HG03432 (cell line): Measurements from ENCODE around the gene MIER2.

Experiments
- ATAC-seq: cut with Tn5 transposase; IDR thresholded peaks from one replicate; pipeline ENCODE4 v1.9.1; 2021; ENCODE audit warnings: mild to moderate bottlenecking, moderate library complexity; ENCODE audit not compliant: unreplicated experiment

MIER2 gene

GRCh38 chr19:310781-311496 lies 33.7 kb downstream of the MIER2 start:
- ATAC-seq, result no peak

DNA sequence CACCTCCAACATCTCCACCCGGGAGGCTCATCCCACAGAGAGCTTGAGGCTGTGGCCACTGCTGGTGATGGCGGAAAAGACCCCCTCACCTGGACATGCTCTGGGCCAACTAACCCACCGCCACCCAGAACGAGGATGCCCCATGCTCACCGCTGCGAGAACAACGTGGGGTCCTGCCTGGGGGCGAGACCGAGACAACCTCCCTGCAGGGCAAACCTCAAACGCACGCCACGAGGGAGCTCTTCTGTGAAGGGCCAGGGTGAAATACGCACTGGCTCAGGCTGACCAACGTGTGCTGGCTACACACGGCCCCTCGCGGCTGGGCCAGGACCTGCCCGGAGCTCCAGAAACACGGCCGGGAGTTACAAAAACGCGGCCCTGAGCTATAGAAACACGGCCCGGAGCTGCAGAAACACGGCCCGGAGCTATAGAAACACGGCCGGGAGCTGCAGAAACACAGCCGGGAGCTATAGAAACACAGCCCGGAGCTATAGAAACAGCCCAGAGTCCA lies 34.4 kb downstream of the MIER2 start:
- no peak for ATAC-seq

DNA sequence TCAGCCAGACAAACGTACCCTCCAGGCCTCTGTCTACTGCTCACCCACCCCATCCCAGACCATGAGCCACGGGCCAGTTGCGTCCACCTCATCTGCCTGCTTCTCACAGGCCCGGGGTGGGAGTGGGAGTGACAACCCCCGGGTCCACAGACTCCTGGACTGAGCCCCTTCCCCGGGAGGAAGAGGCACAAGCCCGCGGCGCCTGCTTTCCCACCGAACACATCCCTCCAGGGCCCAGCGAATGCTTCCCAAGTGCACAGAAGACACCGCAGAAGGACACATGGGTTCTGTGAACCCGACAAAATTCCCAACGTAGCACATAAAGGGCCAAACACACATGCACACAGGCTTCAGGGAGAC lies 35.4 kb downstream of the MIER2 start:
- no peak for ATAC-seq

DNA sequence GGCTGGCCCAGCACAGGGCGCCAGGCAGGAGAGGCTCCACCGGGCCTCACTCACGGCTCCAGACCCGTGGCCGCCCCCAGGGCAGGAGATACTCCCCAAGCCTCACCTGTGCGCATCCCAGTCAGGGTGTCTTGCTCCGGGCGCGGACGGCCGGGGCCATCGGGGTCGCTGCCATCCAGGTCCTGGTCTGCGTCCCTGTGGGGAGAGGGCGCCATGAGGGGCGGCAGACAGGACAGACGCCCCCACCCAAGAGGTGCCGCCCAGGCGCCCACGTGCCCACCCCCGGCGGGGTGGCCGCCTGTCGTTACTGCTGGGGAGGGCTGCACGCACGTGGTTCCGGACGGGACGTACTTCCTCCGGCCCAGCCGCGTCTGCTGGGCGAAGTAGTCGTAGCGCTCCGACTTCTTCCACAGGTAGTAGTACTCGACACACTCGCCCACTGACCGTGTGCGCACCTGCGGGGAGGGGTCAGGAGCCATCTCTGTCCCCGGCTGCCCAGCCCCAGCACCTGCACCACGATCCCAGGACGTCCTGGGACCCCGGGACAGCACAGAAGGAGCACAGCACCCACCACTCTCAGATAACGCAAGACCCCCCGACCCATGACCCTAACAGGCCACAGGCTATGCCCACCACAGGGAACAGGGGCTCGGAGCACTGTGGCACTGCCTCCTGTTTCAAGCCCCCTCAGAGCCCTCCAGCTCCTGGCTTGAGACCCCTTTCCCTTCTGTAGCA lies 36.0 kb downstream of the MIER2 start:
- no peak for ATAC-seq

DNA sequence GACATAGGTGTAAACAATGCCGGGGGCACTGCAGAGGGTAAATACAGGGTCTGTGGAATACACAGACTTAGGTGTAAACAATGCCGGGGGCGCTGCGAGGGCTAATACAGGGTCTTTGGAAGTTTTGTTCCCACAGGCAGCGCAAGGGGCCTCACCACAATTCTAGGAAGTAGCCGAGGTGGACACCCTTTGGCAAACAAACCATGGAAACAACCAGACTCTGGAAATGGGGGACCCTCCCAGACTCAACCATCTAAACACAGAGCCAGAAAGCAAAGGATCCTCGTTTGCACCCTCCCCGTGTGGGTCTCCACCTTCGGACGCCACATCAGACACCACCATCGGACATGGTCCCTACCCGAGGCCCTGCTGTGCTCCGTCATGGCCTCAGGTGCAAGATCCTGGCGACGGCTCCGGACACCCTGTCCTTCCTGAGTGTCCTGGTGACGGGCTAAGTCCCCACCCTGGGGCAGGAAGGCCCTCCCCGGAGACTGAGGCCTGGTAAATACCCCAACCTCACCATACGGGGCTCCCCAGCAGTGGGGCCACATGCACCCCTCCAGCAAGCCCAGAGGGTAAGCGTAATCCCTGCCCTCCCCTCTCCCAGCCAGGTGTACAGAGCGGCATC lies 36.7 kb downstream of the MIER2 start:
- ATAC-seq, result no peak

GRCh38 chr19:307111-307531 lies 37.5 kb downstream of the MIER2 start:
- no peak for ATAC-seq

- no peak for ATAC-seq
Measured at GRCh38 chr19:306151-306900, 38.3 kb downstream of the MIER2 start.

DNA sequence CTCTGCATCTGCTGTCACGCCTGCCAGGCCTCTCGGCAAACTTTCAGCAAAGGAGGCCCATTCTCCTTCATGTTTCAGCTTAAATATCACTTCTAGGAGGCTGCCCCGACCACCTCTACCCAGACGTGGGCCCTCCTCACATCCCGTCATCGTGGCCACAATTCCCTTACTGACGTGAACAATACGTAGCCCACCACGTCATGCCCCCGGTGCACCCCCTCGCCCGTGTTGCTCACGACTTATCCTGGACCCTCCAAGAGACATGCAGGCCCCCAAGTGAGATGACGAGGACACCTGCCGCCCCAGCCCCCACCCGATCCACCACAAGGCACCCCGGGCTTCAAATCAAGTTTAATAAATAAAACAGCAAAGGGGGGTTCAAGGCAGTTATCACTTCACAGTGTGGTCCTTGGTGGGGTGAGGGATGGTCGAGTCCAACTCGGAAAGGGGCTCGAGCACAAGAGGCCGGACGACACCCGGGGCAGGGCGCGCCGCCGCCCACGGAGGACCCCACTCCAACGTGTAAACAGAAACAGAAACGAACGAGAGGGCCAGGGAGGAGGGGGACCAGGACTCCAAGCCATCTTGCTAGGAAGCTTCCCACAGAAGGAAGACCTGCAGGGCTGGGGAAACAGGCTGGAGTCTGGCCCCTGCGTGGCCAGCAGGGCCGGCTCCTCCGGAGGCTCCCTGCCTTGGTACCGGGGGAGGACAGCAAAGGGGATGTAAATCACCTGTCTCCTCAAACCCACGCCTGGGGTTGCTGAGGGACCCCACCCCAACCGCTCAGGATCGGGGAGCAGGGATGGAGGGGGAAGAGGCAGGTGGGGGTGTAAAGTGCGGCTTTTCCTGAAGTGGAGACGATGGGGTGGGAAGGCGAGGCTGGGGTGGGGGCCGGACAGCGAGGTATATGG lies 39.1 kb downstream of the MIER2 start:
- ATAC-seq, result no peak

DNA sequence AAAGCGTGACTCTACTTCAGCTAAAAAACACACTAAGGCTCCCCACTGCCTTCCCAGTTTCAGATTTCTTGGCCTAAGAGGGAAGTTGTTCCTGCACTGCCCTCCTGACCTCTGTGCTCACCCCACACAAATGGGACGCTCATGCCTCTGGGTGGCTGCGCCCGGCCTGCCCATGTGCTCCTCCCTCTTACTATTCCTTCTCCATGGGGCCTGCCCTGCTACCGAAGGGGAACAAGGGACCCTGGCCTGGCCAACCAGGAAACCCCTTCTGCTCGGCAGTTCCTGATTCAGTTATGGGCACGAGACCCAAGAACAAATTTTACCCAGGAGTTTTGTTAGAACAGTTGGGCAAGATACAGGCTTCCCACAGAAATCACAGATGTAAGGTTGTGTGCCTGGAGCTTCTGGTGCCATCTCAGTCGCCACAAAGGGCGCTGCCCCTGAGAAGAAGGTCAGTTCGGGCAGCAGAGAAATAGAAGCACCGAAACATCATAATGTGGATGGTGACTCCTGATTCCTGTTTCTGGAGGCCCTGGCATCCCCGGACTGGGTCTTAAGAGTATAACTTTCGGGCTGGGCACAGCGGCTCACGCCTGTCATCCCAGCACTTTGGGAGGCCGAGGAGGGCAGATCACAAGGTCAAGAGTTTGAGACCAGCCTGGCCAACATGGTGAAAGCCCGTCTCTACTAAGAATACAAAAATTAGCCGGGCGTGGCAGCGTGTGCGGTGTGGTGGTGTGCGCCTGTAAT lies 47.9 kb downstream of the MIER2 start:
- no peak for ATAC-seq

- ATAC-seq, result no peak
Measured at GRCh38 chr19:295687-296370, 48.8 kb downstream of the MIER2 start.

GRCh38 chr19:294946-295686 lies 49.5 kb downstream of the MIER2 start:
- no peak for ATAC-seq

DNA sequence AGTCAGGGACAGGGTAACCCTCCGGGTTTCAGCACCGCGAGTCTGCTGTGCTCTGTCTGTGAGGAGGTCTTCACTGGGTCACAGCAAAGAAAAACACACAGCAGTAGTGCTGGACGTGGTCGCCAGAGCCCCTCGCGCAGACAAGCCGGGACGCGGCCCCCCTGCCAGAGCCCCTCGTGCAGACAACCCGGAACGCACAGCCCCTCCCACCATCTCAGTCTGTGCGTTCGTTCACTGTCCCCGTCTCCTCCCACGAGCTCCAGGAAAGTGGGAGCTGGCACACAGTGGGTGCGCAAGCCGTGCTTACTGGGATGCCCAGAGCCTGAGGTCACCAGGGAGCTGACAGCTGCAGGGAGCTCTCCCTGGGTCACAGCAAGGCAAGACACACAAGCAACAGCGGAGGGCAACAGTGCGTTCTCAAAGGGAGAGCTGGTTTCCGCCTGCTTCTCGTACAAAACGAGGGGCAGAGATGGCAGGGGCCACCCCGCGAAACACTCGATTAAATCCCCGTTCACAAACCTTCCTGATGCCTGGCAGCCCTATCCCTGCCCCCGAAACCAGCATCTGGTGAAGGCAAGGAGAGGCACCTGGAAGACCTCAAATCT lies 50.2 kb downstream of the MIER2 start:
- ATAC-seq, result no peak

DNA sequence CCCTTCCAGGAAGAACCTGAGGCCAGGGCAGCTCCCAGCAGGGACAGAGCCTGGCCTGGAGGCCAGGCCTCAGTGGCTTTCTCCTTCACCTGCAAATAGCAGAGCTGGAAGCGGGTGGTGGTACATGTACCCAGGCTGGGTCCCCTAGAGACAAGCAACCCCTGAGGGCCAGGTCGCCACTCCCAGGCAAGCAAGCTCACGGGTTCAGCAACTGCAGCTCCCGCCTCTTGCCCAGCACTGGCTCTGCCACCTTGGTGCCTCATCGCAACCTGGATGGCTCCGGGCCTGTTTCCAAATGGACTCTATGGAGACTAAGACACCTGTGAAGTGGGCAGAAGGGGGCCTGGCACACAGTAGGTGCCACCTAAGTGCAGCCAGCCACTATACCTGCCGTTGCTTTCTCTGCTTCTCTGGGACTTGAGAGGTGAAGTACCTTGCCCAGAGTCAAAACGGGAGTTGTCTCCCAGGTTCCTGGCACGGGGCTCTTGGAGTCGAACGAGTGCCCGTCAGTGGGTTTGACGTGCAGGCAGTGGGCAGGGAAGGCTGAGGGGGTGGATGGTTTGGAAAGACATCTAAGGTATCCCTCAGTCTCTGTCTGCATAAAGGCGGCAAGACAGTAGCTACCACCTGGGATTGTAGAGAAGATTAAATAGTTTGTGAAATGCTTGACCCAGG lies 51.0 kb downstream of the MIER2 start:
- no peak for ATAC-seq

- ATAC-seq, result no peak
Measured at GRCh38 chr19:292951-293350, 51.6 kb downstream of the MIER2 start.

DNA sequence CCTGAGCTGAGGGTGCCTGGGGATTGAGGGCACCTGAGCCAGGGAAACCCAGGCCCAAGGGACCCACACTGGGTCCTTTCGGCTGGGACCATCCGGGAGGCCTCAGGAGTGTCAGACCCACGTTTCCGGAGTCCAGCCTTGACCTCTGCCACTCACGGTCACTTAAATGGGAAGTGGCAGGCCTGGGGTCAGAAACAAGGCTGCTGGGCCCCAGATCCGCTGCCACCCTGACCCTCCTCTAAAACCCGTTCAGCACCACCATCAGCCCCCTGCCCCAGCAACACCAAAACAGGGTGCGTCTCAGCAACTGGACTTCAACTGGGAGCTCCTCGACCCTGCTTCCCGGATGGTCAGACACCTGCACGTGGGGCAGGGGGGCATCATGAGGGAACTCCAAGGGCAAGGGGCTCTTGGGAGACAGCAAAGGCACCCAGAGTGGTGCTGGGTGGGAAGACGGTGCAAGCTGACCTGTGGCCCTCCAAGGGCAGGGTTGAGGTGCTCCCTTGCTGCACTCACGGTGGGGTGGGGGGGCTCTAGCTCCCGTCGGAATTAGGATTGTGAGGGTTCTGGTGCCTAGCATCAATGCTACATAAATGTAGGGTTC lies 52.2 kb downstream of the MIER2 start:
- no peak for ATAC-seq

GRCh38 chr19:291561-292280 lies 52.9 kb downstream of the MIER2 start:
- no peak for ATAC-seq
